HG03196 (cell line): ENCODE results near the gene GNG4.

Experiments used
- ATAC-seq: cut with Tn5 transposase; IDR thresholded peaks from one replicate; pipeline ENCODE4 v1.9.1; 2021; ENCODE audit not compliant: unreplicated experiment

Gene GNG4

GRCh38 chr1:235500971-235501540, 148.5 kb downstream of the GNG4 start:
- ATAC-seq: no peak
